ENCODE measurements around the gene GRAMD2B.

The GRAMD2B gene

DNA sequence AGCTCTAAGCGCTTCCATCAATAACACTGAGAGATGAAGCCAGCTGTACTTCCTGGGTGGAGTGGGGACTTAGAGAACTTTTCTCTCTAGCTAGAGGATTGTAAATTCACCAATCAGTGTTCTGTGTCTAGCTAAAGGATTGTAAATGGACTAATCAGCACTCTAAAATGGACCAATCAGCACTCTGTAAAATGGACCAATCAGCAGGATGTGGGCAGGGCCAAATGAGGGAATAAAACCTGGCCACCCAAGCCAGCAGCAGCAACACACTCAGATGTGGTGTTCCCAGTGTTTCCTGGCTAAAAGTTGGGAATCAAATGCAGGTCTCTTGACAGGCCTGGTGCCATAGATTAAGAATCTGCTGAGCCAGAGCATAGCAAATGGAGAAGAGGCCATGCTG is 111.3 kb downstream of the GRAMD2B start:
- no peak overlapping the region for H3K4me3 ChIP-seq (ENCODE audit: low read length)
- TF ChIP-seq, protein P1, sequence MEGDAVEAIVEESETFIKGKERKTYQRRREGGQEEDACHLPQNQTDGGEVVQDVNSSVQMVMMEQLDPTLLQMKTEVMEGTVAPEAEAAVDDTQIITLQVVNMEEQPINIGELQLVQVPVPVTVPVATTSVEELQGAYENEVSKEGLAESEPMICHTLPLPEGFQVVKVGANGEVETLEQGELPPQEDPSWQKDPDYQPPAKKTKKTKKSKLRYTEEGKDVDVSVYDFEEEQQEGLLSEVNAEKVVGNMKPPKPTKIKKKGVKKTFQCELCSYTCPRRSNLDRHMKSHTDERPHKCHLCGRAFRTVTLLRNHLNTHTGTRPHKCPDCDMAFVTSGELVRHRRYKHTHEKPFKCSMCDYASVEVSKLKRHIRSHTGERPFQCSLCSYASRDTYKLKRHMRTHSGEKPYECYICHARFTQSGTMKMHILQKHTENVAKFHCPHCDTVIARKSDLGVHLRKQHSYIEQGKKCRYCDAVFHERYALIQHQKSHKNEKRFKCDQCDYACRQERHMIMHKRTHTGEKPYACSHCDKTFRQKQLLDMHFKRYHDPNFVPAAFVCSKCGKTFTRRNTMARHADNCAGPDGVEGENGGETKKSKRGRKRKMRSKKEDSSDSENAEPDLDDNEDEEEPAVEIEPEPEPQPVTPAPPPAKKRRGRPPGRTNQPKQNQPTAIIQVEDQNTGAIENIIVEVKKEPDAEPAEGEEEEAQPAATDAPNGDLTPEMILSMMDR (conservative IDR thresholded peaks at IDR 0.05; ENCODE audit: low read depth, low read length), result no peak
- DNase-seq (ENCODE audit: low read depth), result no peak

DNA sequence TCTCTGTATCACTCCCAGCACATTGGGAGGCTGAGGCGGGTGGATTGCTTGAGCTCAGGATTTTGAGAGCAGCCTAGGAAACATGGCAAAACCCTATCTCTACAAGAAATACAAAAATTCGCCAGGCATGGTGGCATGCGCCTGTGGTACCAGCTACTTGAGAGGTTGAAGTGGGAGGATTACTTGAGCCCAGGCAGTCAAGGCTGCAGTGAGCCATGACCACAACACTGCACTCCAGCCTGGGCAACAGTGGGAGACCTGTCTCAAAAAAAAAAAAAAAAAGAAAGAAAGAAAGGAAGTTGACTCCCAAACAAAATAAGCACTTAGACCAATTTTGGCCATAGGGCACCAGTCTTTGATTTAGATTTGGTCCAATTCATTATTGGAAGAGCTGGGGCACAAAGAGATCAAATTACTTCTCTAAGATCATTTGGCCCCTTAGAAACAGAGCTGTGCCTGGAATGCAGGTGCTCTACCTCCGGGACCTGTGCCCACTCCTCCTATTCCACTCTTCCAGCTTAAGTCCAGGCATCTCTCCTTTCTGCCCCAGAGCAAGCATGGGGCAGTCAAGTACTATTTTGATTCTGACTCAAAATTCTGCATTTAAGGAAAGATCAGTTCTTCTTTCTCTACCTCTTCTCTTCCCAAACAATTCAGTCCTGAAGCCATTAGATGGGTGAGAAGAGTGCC is 112.8 kb downstream of the GRAMD2B start:
- no peak overlapping the region for H3K4me3 ChIP-seq (ENCODE audit: low read length)
- DNase-seq (ENCODE audit: low read depth), result no peak
- TF ChIP-seq, protein P1 (conservative IDR thresholded peaks at IDR 0.05; ENCODE audit: low read depth, low read length), result no peak

DNA sequence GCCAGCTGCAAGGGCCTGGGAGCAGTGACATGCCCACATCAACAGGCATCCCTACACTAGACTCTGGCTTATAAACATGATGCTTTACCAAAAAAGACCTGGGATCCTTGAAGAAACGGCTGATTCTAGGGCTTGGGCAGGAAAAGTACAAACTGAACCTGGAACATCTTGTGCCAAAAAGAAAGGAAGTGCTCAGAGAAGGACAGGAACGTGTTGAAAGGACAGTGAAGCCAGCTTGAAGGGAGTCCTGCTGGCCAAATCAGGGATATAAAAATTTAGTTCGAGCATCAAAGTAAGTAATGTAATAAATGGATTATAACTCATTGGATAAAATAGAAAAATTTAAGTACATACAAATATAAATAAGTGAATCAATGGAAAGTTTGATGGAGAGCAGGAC is 113.7 kb downstream of the GRAMD2B start:
- no peak for DNase-seq (ENCODE audit: low read depth)
- no peak overlapping the region for H3K4me3 ChIP-seq (ENCODE audit: low read length)
- TF ChIP-seq, protein P1 (conservative IDR thresholded peaks at IDR 0.05; ENCODE audit: low read depth, low read length), result peak; percentile 3

DNA sequence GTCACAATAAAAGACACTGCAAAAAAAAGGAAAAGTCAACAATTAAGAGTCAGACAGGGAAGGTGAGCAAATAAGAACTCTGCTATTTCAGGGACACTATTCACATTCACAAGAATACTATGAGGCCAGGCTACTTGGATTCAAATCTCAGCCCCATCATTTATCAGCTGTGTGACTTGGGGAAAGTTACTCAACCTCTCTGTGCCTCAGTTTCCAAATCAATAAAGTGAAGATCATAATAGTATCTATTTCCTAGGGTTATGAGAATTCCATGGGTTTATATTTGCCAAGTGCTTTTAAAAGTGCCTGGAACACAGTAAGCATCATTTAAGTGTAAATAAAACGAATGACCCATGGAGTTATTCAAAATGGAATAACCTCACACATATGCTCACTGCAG is 115.4 kb downstream of the GRAMD2B start:
- H3K4me3 ChIP-seq (ENCODE audit: low read length), result no peak overlapping the region
- TF ChIP-seq, protein P1 (conservative IDR thresholded peaks at IDR 0.05; ENCODE audit: low read depth, low read length), result no peak
- DNase-seq (ENCODE audit: low read depth), result no peak

DNA sequence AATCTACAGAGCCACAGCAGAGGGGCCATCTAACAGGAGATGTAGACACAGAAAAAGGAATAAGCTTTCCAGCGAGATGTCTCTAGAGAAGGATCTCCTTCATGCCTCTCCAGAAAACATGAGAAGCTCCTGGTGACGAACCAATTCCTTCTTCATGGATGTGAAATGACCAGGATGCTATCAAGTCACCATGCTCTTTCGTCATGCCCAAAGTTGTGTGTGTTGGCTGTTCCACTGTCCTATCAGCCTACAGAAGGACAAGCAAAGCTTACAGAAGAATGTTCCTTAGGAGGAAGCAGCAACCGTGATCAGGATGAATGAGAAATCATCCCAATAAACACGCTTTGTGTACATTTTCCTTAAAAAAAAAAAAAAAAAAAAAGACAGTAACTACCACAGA is 117.4 kb downstream of the GRAMD2B start:
- TF ChIP-seq, protein P1 (conservative IDR thresholded peaks at IDR 0.05; ENCODE audit: low read depth, low read length), result no peak
- no peak for DNase-seq (ENCODE audit: low read depth)
- H3K4me3 ChIP-seq (ENCODE audit: low read length), result no peak overlapping the region

DNA sequence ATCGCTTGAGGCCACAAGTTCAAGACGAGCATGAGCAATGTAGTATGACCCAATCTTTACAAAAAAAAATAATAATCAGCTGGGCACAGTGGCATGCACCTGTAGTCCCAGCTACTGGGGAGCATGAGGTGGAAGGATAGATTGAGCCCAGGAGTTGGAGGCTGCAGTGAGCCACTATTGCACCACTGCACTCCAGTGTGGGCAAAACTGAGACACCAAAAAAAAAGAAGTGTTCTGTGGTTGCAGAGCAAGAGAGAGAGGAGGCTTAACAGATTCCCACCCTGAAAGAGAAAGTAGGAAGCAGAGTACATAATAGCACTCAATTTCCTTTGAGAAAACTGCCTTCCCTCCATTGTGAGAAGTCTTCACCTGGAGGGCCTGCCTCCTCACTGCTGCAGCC is 119.2 kb downstream of the GRAMD2B start:
- H3K4me3 ChIP-seq (ENCODE audit: low read length), result no peak overlapping the region
- no peak for DNase-seq (ENCODE audit: low read depth)
- TF ChIP-seq, protein P1 (conservative IDR thresholded peaks at IDR 0.05; ENCODE audit: low read depth, low read length), result no peak

DNA sequence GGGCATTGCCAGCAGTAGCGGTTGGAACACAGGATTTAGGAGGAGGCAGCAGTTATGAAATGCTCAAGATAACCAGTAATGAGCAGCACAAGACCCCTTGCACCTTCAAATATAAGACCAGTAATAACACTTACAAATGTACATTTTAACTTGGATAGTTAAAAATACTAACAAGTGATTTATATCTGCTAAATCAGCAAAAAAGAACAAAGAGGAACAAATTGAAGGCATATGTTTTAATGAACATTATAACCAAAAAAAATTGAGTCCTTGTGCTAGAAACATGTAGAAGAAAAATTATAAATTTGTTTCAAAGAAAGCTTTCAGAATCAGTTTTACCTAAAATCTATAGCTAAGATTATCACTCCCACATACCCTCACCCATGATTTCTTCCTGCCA is 119.8 kb downstream of the GRAMD2B start:
- no peak overlapping the region for H3K4me3 ChIP-seq (ENCODE audit: low read length)
- TF ChIP-seq, protein P1 (conservative IDR thresholded peaks at IDR 0.05; ENCODE audit: low read depth, low read length), result no peak
- DNase-seq (ENCODE audit: low read depth), result no peak

All from retinal pigment epithelial cell (primary cell).